Upper lobe of right lung (tissue), 1 donor: ENCODE measurements around the gene ABCC5. TPM values are rescaled to one million over a fixed set of nuclear protein-coding genes. Genes with fewer than 3 reads are reported as not detected.

Experiments
- ATAC-seq: fragments of 200-7000 bp; cut with Tn5 transposase; one replicate; pipeline ENCODE4 v1.9.1; 2020; ENCODE audit warnings: mild to moderate bottlenecking, moderate library complexity
- DNase-seq: peaks from one replicate; pipeline ENCODE4 v3.0.0-alpha.2; 2020
- H3K27ac ChIP-seq: fragments of 200-600 bp; one replicate; pipeline ENCODE4 v1.8.0; 2022
- H3K27me3 ChIP-seq: fragments of 200-600 bp; one replicate; pipeline ENCODE4 v1.8.0; 2022; ENCODE audit warnings: mild to moderate bottlenecking
- H3K36me3 ChIP-seq: fragments of 200-600 bp; one replicate; pipeline ENCODE4 v1.8.0; 2022
- H3K4me1 ChIP-seq: fragments of 200-600 bp; one replicate; pipeline ENCODE4 v1.8.0; 2022
- H3K4me3 ChIP-seq: fragments of 200-600 bp; one replicate; pipeline ENCODE4 v1.8.0; 2022; ENCODE audit warnings: mild to moderate bottlenecking
- H3K9me3 ChIP-seq: fragments of 200-600 bp; one replicate; pipeline ENCODE4 v1.8.0; 2022
- intact Hi-C: fragments of 100-400 bp; cut with DNase I; formaldehyde crosslinking; loops from one replicate; pipeline ENCODE4 v1.11.0; 2022
- total RNA-seq: library from RNA; stranded (reverse); fragmentation: NEBNext Ultra II Directional; extraction: Animal tissue kit (Norgen Biotek cat#: 25700); gene quantifications from one replicate; pipeline ENCODE4 v1.2.1, GENCODE V29; 2021
- TF ChIP-seq, protein P1 (sequence below): fragments of 200-600 bp; IDR thresholded peaks from one replicate; pipeline ENCODE4 v1.8.0; 2022; ENCODE audit warnings: antibody characterized with exemption
- donor health status: DM: no; HTN: yes; CAD: no; lungs with severe emphysema.

ABCC5 gene
- total RNA-seq, 1 donor from 2014 or later = 33.5 TPM

DNA sequence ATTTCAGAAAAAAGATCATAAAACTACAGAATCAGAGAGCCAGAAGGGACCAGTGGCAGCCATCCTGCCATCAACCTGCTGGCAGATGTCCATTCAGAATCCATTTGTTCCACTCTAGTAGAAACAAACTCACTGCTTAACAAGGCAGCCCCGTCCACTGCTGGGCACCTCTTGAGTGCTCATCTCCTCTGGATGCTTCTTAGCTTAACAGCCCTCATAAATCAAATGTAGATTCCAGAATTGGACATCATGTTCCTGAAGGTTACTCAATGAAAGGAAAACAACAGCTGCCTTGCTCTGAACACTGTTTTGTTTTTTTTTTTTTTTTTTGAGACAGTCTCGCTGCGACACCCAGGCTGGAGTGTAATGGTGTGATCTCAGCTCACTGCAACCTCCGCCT, 37.3 kb downstream of the ABCC5 start:
- DNase-seq = no peak
- Histone ChIP-seq H3K27me3 (no peaks in the 10 kb centered on the region), H3K36me3 (peaks cover 32% of the 10 kb centered on the region), H3K4me1 (no peaks in the 10 kb centered on the region), H3K4me3 (no peak overlapping the region), H3K27ac (no peak overlapping the region), H3K9me3 (no peaks in the 10 kb centered on the region)
- TF ChIP-seq, protein P1, sequence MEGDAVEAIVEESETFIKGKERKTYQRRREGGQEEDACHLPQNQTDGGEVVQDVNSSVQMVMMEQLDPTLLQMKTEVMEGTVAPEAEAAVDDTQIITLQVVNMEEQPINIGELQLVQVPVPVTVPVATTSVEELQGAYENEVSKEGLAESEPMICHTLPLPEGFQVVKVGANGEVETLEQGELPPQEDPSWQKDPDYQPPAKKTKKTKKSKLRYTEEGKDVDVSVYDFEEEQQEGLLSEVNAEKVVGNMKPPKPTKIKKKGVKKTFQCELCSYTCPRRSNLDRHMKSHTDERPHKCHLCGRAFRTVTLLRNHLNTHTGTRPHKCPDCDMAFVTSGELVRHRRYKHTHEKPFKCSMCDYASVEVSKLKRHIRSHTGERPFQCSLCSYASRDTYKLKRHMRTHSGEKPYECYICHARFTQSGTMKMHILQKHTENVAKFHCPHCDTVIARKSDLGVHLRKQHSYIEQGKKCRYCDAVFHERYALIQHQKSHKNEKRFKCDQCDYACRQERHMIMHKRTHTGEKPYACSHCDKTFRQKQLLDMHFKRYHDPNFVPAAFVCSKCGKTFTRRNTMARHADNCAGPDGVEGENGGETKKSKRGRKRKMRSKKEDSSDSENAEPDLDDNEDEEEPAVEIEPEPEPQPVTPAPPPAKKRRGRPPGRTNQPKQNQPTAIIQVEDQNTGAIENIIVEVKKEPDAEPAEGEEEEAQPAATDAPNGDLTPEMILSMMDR = no peak
- intact Hi-C loops = no loop called here
- no peak for ATAC-seq

DNA sequence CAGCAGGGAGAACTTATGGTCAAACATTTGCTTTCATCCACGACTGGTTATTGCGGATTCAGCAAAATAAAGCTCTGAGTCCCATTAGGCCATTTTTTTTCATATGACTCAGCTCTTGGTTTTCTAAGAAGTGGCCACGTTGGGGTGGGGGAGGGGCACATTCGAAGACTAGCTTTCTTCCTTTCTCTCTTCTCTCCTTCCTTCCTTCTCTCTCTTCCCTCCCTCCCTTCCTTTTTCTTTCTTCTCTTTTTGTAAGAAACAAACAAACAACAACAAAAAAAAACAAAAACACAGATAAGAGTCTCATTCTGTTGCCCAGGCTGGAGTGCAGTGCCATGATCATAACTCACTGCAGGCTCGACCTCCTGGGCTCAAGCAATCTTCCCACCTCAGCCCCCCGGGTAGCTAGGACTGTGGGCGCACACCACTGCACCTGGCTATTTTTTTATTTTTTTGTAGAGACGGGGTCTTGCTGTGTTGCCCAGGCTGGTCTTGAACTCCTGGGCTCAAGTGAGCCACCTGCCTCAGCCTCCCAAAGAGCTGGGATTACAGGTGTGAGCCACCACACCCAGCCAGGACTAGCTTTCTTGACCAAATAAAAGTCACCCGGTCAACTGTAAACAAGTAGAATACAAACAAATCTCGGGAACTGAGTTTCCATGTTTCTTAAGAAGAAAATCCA, 41.6 kb downstream of the ABCC5 start:
- ATAC-seq = no peak
- no peak overlapping the region for H3K27ac ChIP-seq
- no peaks in the 10 kb centered on the region for H3K9me3 ChIP-seq
- H3K36me3 ChIP-seq = peaks cover 7% of the 10 kb centered on the region
- no peak for DNase-seq
- H3K27me3 ChIP-seq = no peaks in the 10 kb centered on the region
- no peaks in the 10 kb centered on the region for H3K4me1 ChIP-seq
- no peak overlapping the region for H3K4me3 ChIP-seq
- intact Hi-C loops = no loop called here
- TF ChIP-seq, protein P1 = no peak

DNA sequence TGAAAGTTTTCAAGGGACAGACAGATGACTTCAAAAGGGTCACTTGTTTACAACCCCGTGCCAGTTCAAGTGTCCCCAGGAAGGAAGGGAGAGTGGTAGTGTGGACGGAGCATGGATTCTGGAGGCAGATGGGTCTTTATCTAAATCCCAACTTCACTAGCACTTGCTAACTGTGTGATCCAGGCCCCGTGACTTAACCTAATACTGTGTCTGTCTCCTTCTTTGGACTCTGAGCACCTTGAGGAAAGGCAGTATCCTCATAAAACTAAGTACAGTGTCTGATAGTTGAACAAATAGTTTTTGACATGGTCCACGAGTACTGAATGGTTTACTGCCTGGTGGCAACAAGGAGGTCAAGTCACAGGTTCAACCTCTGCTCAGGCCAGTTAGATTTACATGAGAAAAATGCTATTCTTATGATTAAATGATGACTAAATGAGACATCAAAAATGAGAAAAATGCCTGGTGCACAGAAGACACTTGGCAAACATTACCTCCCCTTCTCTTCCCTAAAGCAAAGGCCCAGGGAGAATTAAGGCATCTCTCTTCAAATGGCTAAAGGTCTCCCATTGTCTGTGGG, 48.9 kb downstream of the ABCC5 start:
- Histone ChIP-seq H3K27me3 (no peaks in the 10 kb centered on the region), H3K4me3 (no peak overlapping the region), H3K27ac (no peak overlapping the region), H3K36me3 (peaks cover 44% of the 10 kb centered on the region), H3K4me1 (no peaks in the 10 kb centered on the region), H3K9me3 (no peaks in the 10 kb centered on the region)
- TF ChIP-seq, protein P1 = no peak
- DNase-seq = no peak
- intact Hi-C loops = no loop called here
- no peak for ATAC-seq

DNA sequence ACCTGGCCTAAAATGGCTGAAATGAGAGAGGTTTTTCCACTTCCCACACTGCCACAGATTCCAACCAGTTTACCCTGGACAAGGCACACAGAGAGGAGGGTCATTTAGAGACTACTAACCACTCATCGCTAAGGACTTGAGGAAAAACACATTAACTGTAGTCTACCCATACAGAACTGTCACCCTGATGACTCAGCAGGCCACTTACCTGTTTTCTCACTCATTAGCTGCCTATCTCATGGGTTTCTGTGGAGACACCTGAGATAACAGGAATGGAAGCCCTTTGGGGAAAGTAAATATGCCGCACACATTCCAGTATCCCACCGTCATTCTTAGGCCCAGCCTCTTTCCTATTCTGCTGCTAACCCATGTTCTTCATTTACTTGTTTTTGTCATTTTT, 50.0 kb downstream of the ABCC5 start:
- no peaks in the 10 kb centered on the region for H3K4me1 ChIP-seq
- no peaks in the 10 kb centered on the region for H3K9me3 ChIP-seq

DNA sequence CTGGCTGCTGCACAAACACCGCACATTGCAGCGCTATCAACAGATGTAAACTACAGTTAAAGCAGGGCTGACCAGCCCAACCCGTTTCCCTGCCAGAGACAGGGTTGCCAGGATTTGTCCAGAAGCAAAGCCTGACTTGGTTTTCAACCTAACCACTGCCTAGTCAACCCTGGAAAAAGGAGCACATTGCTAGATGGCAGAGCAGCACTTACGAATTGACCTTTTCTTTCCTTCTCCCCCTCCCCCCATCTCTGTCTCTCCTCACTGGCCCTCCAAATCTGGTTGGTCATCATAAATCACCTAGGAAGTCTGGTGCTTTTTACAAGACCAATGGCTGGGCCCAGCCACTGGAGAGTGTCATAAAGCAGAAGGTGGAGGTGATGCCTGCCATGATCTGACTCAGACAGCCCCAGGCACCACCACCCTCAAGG, 51.3 kb downstream of the ABCC5 start:
- H3K4me3 ChIP-seq = no peak overlapping the region
- peaks cover 49% of the 10 kb centered on the region for H3K36me3 ChIP-seq
- intact Hi-C loops = no loop called here
- DNase-seq (no peak), ATAC-seq (no peak)
- no peaks in the 10 kb centered on the region for H3K27me3 ChIP-seq
- H3K4me1 ChIP-seq = no peaks in the 10 kb centered on the region
- no peak overlapping the region for H3K27ac ChIP-seq
- TF ChIP-seq, protein P1 = no peak
- H3K9me3 ChIP-seq = no peaks in the 10 kb centered on the region

More for the DNA sequence above, 50.0 kb downstream of the ABCC5 start:
- ATAC-seq = peak; percentile 48
- H3K27ac ChIP-seq = no peak overlapping the region
- no peaks in the 10 kb centered on the region for H3K27me3 ChIP-seq
- no peak for DNase-seq
- peaks cover 50% of the 10 kb centered on the region for H3K36me3 ChIP-seq
- TF ChIP-seq, protein P1 = no peak
- H3K4me3 ChIP-seq = no peak overlapping the region
- intact Hi-C loops = no loop called here
